ENCODE data around the gene AIG1.
A peak's percentile ranks its signal among the peaks of the same experiment; 100 is the strongest.
"Not testable (repeated sequence)": the region's sequence is repeated elsewhere in the genome, so short reads cannot be mapped to it uniquely, and the experiment has no call there.

Gene AIG1

DNA sequence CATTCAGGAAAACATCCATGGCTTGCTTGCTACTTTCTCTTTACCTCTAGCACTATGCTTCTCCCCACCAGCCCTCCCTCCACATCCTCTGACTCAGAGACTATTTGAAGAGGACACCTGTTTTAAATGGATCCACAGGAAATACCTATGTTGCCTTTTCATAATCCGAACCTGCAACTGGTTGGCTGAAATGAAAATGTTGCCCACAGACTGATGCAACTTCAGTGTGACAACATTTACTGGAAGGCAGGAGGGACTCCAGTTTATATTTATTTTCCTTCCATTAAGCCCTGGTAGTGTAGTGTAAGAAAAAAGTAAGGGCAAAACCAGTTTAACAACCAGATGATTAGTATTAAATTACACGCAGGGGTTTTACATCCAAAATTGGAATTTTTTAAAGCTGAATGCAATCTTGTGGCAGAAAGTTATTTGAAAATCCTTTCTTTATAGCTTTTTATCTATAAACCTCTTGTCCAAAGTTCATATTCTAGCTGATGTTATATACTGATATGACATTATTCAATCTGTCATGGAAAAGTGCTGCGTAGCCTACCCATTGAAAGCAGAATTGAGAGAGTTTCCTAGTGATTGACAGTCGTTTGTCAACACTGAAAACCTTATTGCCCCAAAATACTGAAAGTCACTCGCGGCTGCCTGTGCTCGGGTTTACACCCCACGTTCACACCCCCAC lies 881 bp upstream of the AIG1 start:
- peak; percentile 33 to 38 for DNase-seq

GRCh38 chr6:143060354-143060805 lies 309 bp upstream of the AIG1 start:
- peak; percentile 64 to 74 for DNase-seq

DNA sequence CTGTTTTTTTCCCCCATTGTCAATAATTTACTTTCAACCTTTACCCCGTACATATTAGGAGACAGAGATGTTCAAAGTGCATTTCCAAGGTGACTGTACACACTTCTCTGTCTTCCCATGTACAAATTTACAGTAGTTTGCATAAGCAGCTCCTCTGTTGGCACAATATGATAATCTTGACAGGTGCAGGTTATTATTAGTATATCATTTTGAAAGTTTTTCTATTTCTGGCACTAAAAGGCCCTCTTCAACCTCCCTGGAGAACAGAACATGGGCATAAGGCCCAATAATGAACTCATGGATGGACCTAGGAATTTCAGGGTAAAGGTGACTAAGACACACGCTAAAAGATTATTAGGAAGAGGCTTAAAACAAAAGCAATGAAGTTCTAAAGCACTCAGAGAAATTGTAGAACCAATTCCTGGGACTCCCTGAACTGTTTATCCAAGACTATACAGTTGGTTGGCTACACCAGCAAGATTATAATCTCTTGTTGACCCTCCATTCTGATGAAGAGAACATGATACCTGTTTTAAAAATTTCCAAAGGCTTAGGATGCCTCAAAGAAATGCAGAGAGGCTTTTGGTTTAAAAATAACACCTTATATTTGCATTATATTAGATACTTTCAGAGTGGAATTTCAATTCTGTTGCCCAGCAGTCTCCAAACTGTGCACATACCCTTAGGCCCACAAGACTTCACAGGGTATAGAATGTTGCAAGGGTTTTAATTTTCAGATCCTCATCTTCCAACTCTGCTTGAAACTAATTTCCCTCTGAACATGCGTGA lies 1.1 kb downstream of the AIG1 start:
- DNase-seq, result no peak

DNA sequence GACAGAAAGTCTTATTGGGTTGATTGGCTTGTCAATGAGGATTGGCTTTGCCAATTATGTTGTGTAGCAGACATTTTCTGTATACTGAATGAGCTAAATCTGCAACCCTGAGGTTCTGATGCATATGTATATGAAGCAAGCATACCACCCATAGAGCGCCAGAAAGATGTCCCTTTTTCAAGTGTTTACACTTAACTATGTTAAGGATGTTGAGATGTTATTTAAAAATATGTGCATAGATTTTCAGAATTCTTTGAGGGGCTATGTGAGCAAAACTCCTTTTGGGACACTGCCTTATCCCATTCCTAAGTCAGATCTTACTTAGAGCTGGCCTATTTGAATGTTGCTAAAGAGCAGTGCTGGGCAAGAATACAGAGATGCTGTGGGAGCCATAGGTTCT lies 1.9 kb downstream of the AIG1 start:
- DNase-seq, result no peak

DNA sequence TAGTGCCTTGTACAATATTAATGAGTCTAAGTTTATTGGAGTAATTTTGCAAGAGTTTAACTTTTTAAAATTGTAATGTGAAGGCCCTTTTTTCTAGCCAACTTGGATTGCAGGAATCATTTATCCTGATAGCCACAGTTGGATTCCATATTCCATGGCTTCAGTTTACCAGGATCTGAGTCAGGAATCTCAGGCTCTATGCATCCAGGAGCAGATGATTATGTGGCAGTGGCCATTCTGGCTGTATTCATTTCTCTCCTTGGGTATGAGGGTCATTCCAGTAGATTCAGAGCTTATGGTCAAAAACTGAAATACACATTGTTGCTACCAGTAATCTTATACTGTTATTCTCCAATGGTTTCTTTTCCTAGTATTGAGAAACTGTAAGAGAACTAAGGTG lies 2.9 kb downstream of the AIG1 start:
- DNase-seq, result no peak

- no peak for DNase-seq
Observed at GRCh38 chr6:143064271-143064670, 3.6 kb downstream of the AIG1 start.

DNA sequence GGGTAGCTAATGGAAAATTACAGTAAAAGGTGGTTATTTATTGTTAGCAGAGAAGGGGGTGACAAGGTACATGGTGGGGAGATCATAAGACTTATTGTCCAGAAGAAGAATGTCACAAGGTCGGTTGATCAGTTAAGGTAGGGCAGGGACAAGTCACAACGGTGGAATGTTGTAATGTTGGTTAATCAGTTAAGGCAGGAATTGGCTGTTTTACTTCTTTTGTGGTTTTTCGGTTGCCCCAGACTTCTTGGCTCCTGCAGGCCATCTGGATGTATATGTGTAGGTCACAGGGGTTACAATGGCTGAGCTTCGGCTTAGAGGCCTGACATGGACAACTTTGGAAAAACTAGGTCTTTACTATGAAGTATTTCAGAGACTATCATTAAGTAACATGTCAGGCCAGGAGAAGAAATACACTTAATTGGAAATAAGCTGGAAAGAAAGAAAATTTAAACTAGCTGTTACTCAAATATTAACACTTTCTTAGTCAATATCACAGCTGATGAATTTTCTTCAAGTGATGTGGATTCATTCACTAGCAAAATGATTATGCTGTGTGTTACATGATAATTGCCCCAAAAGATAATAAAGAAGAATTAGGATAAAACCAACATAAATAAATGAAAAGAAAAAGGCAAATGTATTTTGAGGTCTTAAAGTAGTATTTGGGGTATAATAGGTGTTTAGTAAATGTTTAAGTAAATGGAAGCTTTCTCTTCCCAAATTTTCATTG lies 4.4 kb downstream of the AIG1 start:
- no peak for DNase-seq

DNA sequence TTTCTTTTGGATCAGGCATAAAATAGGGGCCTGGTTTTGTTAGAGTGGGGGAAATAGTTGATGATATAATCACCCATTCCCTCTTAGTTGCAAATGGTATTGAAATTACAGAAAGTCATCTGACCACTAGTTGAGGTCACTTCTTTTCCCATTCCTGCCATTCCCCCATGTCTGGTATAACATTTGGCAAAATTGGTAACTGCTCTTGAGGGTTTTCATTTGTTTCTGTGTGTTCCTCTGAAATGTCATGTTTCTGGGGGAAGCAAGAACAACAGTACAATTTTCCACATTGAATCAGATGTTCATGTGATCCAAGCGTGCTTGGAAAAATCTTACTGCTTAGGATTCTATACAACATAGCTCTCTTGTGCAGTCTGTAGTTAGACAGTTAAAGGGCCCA lies 7.3 kb downstream of the AIG1 start:
- DNase-seq, result no peak

GRCh38 chr6:143074101-143074500 lies 13.4 kb downstream of the AIG1 start:
- no peak for DNase-seq

- DNase-seq, result no peak
Observed at GRCh38 chr6:143074670-143075318, 14.1 kb downstream of the AIG1 start.

DNA sequence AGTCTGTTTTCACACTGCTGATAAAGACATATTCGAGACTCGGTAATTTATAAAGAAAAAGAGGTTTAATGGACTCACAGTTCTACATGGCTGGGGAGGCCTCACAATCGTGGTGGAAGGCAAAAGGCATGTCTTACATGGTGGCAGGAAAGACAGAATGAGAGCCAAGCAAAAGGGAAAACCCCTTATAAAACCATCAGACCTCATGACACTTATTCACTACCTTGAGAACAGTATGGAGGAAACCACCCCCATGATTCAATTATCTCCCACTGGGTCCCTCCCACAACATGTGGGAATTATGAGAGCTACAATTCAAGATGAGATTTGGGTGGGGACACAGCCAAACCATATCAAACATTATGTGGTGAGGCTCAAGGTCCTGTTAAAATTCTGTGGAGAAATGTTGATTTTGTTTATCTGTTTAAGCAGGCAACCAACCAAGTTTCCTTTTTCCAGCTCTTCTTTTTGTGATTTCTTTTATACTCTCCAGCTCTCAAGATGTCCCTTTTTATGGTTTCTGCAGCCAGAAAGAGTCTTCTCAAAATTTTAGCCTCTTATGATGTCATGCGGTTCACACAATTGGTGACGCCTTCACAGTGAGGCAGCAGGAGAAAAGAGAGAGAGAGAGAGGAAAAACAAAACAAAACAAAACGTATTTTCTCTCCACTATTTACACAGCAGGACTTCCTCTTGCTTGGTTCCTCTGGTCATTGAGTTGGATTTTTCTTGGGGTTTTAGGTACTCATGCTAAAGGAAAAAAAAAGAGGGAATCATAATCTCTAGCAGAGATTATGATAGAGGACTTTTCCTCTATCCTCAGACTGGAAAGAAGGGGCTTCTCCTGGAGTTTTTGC lies 18.0 kb downstream of the AIG1 start:
- DNase-seq, result no peak

DNA sequence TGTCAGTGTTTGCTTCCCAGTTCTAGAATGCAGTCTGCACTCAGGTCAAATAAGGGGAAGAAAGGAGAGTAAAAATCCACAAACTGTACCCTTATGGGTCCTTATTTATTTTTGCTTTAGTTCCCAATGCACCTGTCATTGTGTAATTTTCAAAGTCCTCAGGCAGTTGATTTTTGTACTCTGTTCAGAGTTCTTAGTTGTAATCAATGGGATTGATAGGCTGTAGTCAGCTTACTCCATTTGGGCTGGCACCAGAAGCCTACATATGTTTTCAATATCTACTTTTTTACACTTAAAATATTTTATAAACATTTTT lies 18.6 kb downstream of the AIG1 start:
- no peak for DNase-seq

DNA sequence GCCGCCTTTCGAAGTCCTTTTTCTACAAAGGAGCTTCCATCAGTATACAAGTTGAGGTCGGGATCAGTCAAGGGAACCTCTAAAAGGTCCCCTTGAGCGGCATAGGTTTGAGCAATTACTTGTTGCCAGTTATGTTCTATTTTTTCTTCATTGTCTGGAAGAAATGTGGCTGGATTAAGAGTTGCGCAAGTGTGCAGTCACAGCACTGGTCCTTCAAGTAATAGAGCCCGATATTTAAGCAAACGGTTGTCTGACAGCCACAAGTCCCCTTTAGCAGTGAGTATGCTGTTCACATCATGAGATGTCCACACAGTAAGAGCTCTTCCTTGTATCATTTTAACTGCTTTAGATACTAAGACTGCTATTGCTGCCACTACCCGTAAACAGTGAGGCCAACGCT lies 21.6 kb downstream of the AIG1 start:
- not testable (repeated sequence) for DNase-seq

DNA sequence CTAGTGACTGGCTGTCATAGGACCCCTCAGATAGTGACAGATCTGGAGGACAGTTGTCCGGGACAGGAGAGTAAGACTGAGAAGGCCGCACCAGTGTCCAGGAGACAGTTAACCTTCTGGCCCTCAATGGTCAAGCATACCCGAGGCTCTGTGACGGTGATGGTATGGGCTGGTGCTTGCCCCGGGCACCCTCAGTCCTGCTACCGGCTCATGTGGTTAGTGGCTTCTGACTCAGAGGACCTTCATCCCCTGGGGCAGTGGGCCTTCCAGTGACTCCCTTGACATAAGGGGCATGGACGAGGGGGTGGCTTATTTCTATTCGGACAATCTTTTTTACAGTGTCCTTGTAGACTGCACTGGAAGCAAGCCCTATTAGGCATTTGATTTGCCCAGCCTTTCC lies 23.3 kb downstream of the AIG1 start:
- DNase-seq, result not testable (repeated sequence)

DNA sequence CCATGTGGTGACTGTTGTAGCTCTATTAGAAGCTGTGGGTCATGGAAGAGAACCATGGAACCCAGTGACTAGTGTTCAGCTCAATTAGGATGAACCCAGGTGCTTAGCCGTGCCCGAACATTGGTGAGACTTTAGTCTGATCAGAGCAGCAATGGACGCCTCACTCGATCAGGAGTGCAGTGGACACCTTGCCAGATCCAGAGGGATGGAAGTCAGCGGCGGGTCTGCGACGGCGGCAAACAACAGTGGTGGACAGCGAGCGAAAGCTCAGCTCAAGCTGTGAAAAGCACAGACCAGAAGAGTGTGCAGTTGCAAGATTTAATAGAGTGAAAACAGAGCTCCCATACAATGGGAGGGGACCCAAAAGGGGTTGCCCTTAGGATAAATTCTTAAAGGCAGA lies 26.6 kb downstream of the AIG1 start:
- DNase-seq, result not testable (repeated sequence)

DNA sequence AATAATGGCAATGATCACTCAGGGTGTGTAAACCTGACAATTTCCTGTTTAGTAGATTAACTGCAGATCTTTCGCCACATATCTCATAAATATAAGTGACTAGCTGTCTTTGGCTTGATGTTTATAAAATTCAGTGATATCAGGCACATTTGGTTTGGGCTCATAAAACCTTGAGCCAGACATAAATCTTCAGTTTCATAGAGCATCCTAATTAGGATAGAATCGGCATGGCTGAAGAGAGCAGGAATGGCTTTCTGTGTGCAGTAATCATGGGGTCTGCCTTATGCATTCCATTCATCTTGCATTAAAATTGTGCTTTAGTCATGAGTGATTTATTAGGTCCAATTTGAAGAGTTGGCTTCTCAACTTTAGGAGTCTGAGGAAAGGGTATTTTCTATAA lies 27.2 kb downstream of the AIG1 start:
- no peak for DNase-seq

- no peak for DNase-seq
Observed at GRCh38 chr6:143090314-143091044, 29.8 kb downstream of the AIG1 start.

DNA sequence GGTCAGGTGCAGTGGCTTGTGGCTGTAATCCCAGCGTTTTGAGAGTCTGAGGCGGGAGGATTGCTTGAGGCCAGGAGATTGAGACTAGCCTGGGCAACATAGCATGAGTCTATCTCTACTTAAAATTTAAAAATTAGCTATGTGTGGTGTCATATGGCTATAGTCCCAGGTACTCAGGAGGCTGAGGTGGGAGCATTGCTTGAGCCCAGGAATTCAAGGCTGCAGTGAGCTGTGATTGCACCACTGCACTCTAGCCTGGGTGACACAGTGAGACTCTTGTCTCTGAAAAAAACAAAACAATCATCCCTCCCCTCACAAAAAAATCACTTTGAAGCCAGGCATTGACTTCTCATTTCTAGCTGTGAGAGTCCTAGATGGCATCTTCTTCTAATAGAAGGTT lies 32.1 kb downstream of the AIG1 start:
- no peak for DNase-seq

DNA sequence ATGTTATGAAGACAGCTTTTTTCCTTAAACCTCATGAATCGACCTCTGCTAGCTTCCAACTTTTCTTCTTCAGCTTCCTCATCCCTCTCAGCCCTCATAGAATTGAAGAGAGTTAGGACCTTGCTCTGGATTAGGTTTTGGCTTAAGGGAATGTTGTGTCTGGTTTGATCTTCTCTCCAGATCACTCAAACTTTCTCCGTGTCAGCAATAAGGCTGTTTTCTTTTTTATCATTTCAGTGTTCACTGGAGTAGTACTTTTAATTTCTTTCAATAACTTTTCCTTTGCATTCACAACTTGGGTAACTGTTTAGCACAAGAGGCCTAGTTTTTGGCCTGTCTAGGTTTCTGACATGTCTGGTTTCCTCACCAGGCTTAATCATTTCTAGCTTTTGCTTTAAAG lies 32.6 kb downstream of the AIG1 start:
- no peak for DNase-seq

DNA sequence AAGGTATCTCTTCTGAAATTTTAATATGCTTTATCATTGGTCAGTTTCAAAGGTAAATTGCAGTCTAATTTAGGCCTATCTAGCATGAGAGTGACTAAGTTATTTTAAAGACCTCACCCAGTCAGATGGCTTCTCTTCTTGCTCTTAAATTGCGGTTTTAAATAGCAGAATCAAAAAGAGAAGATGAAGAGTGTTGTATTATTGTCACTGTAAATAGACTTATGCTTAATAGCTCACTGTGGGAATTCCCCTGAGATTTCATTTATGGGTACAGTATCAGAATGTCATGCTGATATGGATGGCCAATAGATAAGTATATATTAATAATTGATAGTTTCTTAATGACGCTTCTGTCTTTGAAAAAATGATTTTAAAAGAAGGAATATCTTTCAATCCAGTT lies 35.7 kb downstream of the AIG1 start:
- DNase-seq, result no peak

- DNase-seq, result no peak
Observed at GRCh38 chr6:143097224-143097795, 36.6 kb downstream of the AIG1 start.

All from activated CD4-positive, alpha-beta T cell treated with anti-CD3 and anti-CD28 coated beads for 4 hours (primary cell).